ENCODE data around the gene CCDC86. TPM values are rescaled to one million over a fixed set of nuclear protein-coding genes. Genes with fewer than 3 reads are reported as not detected.

CCDC86 gene
- 1.3 and 4.2 TPM in 2 replicates for polyA plus RNA-seq

GRCh38 chr11:60841797-60842667 lies at the start of gene CCDC86:
Gene CCDC86 (plus strand): TSS chr11:60842113. CDS start chr11:60842125, 12 bp downstream.

GRCh38 chr11:60855726-60856633 lies 14.1 kb downstream of the CCDC86 start, which contains the start of gene PTGDR2:
Gene PTGDR2 (minus strand): TSS chr11:60855950. CDS start chr11:60853722, 2,228 bp downstream.

GRCh38 chr11:60866911-60867870 lies 25.3 kb downstream of the CCDC86 start, which contains the start of gene ZP1:
Gene ZP1 (plus strand): TSS chr11:60867542. CDS start chr11:60867562, 20 bp downstream.

Other genes starting within 250 kb of the CCDC86 start
- gene MS4A8, start 142.5 kb upstream of the CCDC86 start, polyA plus RNA-seq = 1.8 TPM in 1 of 2 replicates, not detected in the other
- gene MS4A18, start 117.4 kb upstream of the CCDC86 start, polyA plus RNA-seq = not detected in 2 replicates
- not detected in 2 replicates for gene MS4A15, start 85.2 kb upstream of the CCDC86 start, polyA plus RNA-seq
- gene MS4A10, start 56.8 kb upstream of the CCDC86 start, polyA plus RNA-seq = not detected in 2 replicates
- gene PTGDR2, start 13.8 kb downstream of the CCDC86 start, polyA plus RNA-seq = 0.08 and 0.11 TPM in 2 replicates
- not detected in 2 replicates for gene ZP1, start 25.4 kb downstream of the CCDC86 start, polyA plus RNA-seq
- 16.9 and 29.6 TPM in 2 replicates for gene PRPF19, start 64.5 kb downstream of the CCDC86 start, polyA plus RNA-seq
- 14.8 and 30.2 TPM in 2 replicates for gene TMEM109, start 72.0 kb downstream of the CCDC86 start, polyA plus RNA-seq
- gene TMEM132A, start 82.3 kb downstream of the CCDC86 start, polyA plus RNA-seq = 44.5 and 82.8 TPM in 2 replicates
- 0.83 TPM in 1 of 2 replicates, not detected in the other for gene SLC15A3, start 110.1 kb downstream of the CCDC86 start, polyA plus RNA-seq
- not detected in 2 replicates for gene CD6, start 129.6 kb downstream of the CCDC86 start, polyA plus RNA-seq

Data from Purkinje cell (primary cell).